ENCODE data around the gene KLHDC4. TPM values are rescaled to one million over a fixed set of nuclear protein-coding genes. Genes with fewer than 3 reads are reported as not detected.

The KLHDC4 gene
- total RNA-seq, 1 donor from 2014 or later: 38.8 TPM

GRCh38 chr16:87761060-87761459 is 4.7 kb downstream of the KLHDC4 start:
- ATAC-seq (no peak), DNase-seq (no peak)
- Histone ChIP-seq H3K36me3 (peaks cover 51% of the 10 kb centered on the region), H3K9me3 (no peaks in the 10 kb centered on the region), H3K4me1 (peaks cover 9% of the 10 kb centered on the region), H3K27me3 (no peaks in the 10 kb centered on the region), H3K4me3 (no peak overlapping the region), H3K27ac (no peak overlapping the region)
- TF ChIP-seq CTCF (IDR thresholded peaks at IDR 0.05): no peak
- intact Hi-C loops (cut with DNase I): no loop called here

DNA sequence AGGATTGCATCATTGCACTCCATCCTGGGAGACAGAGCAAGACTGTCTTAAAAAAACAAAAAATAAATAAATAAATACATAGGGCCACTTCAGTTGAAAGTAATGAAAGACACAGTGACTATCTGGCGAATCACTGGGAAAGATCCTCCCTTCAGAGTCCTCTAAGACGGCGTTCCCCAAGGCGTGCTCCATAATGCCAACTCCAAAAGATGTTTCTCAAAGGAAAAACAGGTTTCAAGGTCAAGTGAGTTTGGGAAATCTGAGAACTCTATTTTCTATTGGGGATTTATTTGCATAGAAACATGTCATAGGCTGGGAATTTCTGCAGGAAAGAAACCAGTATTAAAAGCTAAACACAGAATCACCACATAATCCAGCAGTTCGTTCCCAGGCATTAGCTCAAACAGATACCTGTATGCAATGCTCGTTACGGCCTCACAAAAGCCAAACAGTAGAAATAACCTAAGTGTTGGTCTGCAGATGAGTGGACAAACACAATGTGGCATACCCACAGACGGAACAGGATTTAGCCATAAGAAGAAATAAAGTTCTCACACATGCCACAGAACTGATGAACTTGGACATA is 7.9 kb downstream of the KLHDC4 start:
- no peaks in the 10 kb centered on the region for H3K4me1 ChIP-seq

DNA sequence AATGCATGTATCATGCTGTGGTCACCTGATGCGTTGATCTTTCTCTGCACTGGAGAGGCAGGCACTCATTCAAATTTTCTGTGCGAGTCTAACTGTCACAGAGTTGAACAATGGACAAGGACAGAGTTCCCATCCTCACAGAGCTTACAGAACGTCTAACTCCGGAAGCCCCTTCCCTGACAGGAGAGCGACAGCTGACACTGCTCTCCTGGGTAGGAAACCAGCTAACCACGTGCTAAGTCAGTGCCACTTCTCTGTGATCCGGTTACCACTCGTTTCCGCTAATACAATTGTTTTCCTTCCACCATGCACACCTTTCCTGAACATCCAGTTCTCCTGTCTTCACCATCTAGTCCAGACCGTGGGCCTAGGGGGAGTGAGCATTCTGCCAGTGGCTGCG is 11.3 kb downstream of the KLHDC4 start:
- intact Hi-C loops (cut with DNase I): no loop called here
- Histone ChIP-seq H3K36me3 (peaks cover 91% of the 10 kb centered on the region), H3K27ac (no peak overlapping the region), H3K9me3 (no peaks in the 10 kb centered on the region), H3K4me3 (no peak overlapping the region), H3K4me1 (no peaks in the 10 kb centered on the region), H3K27me3 (no peaks in the 10 kb centered on the region)
- no peak for TF ChIP-seq CTCF (IDR thresholded peaks at IDR 0.05)
- ATAC-seq: no peak
- DNase-seq: no peak

More for the DNA sequence above, 7.9 kb downstream of the KLHDC4 start:
- peaks cover 82% of the 10 kb centered on the region for H3K36me3 ChIP-seq
- ATAC-seq (no peak), DNase-seq (no peak)
- no peak overlapping the region for H3K4me3 ChIP-seq
- H3K27me3 ChIP-seq: no peaks in the 10 kb centered on the region
- H3K9me3 ChIP-seq: no peaks in the 10 kb centered on the region
- no peak overlapping the region for H3K27ac ChIP-seq
- intact Hi-C loops (cut with DNase I): no loop called here
- TF ChIP-seq CTCF (IDR thresholded peaks at IDR 0.05): no peak

GRCh38 chr16:87747626-87748414 is 18.0 kb downstream of the KLHDC4 start:
- H3K9me3 ChIP-seq: no peaks in the 10 kb centered on the region
- no peak for DNase-seq
- no peak overlapping the region for H3K4me3 ChIP-seq
- H3K4me1 ChIP-seq: no peaks in the 10 kb centered on the region
- H3K27me3 ChIP-seq: no peaks in the 10 kb centered on the region
- peaks cover 86% of the 10 kb centered on the region for H3K36me3 ChIP-seq
- H3K27ac ChIP-seq: no peak overlapping the region
- ATAC-seq: no peak
- TF ChIP-seq CTCF (IDR thresholded peaks at IDR 0.05): no peak
- intact Hi-C loops (cut with DNase I): no loop called here

- H3K27ac ChIP-seq: no peak overlapping the region
- H3K9me3 ChIP-seq: no peaks in the 10 kb centered on the region
- ATAC-seq (no peak), DNase-seq (no peak)
- H3K4me1 ChIP-seq: no peaks in the 10 kb centered on the region
- H3K36me3 ChIP-seq: peaks cover 81% of the 10 kb centered on the region
- intact Hi-C loops (cut with DNase I): no loop called here
- TF ChIP-seq CTCF (IDR thresholded peaks at IDR 0.05): no peak
- H3K27me3 ChIP-seq: no peaks in the 10 kb centered on the region
- H3K4me3 ChIP-seq: no peak overlapping the region
Measured at GRCh38 chr16:87746178-87746577, 19.6 kb downstream of the KLHDC4 start.
